GM21528 (cell line): ENCODE data around the gene SULT4A1.

Experiments
- ATAC-seq: cut with Tn5 transposase; IDR thresholded peaks from one replicate; pipeline ENCODE4 v1.9.1; 2021; ENCODE audit warnings: mild to moderate bottlenecking, moderate library complexity; ENCODE audit not compliant: unreplicated experiment, low FRiP score

SULT4A1 gene

DNA sequence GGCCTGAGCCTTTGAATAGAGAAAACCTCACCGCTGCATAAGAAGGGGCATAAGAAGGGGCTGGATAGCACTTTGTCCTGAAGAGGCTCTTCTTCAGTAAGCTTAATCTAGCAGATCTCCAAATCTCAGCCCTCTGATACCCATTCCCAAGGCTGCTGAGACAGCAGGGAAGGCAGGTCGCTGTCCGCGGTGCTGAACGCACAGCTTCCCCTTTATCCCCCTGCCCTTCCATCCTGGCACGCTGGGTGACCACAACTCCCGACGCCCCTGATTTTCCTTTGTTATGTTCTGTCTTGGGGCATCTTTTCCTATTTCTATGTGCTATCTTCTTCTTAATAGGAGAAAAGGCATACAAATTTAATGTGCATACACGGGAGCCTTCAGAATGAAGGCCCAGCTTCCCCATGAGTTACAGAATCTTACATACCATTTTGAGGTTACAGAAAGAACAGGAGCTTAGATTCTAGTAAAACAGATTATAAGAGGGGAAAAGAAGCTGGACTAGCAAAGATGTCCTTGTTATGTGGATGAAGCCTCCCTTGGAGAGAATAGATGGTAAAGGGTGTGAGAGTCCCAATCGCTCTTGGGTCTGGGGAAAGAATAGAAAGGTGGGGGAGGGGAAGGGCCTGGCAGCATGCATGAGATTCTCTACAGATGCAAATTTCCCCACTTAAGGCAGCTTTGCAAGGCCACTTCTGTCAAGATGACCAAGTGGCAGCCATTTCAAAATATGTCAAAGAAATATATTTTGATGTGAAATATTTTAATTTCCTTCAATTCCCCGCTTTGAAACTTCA, 5.7 kb upstream of the SULT4A1 start:
- no peak for ATAC-seq

DNA sequence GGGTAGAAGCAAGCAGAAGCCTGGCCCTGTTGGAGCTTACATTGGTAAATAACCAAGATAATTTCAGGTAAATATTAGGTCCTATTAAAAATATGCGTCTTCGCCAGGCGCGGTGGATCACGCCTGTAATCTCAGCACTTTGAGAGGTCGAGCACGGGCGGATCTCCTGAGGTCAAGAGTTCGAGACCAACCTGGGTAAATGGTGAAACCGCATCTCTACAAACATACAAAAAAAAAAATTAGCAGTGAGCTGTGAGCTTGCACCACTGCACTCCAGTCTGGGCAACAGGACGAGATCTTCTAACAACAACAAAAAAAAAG, 529 bp upstream of the SULT4A1 start:
- ATAC-seq: no peak

DNA sequence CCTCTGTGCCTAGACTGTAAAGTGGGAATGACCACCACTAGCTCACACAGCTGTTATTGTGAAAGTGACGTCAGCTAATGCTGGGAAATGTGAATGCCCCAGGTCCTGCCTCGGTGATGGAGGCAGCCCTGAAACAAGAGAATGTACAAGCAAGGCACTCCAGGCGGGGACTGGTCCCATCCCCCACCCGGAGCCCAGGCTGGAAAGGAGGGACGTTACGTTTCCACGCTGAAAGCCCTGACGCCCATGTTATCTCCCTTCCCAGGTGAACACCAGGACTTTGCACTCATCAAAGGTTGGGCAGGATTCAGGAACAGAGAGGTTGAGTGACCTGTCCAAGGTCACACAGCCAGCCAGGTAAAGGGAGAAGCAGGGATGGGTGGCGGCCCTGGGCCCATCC, 784 bp downstream of the SULT4A1 start:
- ATAC-seq: no peak

DNA sequence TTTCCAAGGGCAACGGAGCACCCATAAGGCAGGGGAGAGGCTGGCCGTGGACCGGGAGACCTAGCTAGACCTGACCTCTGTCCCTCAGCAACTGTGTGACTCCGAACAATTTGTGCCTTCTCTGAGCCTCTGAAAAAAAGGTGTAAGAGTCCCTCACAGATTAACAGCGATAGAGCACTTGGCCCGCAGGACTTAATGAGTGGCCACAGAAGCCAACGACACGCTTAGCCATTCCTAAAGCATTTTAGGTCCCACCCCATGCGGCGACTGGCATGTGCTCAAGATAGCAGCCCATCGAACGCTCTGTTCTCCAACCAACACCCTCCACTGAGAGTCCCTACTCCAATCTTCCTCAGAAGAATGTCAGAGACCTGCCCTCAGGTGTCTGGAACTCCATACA, 1.5 kb downstream of the SULT4A1 start:
- no peak for ATAC-seq

DNA sequence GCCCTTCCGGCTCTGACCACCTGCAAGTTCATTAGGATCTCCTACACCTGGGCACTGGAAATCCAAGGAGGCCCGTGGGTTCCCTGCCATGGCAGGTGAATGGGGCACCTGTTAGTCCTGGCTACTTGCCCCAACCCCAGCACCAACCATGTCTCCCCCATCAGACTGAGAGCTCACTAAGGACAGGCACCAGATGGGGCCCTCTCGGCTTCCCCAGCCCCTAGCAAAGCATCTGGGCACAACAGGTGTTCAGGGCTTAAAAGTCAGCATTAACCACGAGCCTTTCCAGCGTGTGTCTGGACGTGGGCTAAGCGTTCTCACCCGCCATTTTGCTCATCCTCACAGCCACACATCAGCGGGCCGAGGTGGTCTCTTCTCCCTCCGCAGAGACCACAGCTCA, 2.2 kb downstream of the SULT4A1 start:
- no peak for ATAC-seq

DNA sequence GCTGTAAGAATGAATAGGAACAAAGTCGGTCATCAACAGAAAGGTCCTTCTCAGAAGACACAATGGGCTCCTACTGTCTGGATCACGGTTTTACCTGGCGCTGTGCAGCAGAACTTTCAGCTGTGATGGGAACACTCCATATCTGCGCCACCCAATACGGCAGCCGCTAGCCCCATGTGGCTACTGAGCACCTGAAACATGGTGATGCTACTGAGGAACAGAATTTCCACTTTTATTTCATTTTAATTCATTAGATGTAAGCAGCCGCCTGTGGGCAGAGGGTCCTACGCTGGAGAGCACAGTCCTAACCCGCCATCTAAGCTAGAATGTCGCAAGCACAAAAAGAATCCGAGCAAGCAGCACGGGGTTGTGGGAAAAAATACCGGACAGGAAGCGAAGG, 2.7 kb downstream of the SULT4A1 start:
- no peak for ATAC-seq

DNA sequence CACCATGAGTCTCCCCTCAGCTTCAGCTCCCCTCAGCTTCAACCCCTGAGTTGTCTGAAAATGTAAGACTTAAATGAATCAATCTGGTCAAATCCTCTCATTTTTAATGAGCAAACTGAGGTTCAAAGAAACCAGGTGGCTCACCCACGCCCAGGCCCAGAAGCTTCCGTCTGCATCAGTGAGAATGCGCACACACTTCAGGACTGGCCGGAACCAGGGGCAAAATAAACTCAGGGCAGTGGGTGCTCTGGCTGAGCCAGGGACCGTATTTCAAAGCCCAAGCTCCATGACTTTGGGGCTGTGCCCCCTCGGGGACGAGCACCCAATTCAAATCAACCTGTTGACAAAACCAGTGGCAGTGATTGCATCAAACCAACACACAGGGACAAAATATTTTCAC, 3.1 kb downstream of the SULT4A1 start:
- ATAC-seq: no peak

DNA sequence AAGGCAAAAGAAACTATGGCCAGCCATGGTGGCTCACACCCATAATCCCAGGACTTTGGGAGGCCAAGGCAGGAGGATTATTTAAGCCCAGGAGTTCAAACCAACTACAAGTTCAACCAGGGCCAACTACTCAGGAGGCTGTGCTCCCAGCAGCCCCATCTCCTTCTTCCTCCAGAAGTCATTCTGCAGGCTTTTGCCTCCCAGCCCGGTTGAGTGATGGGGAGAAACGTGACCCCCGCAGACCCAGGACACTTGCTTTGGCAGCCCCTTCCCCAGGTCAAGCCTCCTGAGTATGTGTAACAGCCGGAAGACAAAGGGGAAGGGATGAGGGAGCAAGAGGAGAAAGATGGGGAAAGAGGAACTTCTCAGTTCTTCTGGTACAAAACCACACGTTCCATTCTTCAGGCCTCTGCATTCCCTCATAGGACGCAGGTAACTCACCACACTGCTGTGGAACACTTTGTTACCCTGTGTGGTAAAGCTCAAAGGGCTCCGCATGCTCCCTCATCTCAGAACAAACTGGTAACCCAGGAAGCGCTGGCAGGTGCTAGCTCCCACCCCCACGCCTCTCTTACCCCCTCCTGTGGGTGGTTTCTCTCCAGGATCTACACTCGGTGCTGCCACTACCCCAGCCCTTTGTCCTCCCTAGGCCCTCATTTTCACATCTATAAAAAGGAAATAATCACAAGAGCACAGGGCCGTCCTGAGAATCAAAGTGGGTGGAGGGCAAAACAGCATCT, 4.0 kb downstream of the SULT4A1 start:
- no peak for ATAC-seq

DNA sequence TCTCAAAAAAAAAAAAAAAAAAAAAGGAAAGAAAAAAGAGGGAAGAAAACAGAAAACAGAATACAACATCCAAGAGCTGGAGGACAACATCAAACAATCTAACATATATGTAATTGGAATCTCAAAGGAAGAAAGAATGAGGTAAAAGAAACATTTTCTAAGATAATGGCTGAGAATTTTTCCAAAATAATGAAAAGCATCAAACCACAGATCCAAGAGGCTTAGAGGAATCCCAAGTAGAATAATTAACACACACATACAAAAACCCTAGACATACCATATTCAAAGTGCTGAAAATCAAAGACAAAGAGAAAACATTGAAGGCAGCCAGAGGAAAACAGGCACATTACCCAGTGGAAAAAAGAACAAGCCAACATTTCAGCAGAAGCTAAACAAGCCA, 4.9 kb downstream of the SULT4A1 start:
- no peak for ATAC-seq

DNA sequence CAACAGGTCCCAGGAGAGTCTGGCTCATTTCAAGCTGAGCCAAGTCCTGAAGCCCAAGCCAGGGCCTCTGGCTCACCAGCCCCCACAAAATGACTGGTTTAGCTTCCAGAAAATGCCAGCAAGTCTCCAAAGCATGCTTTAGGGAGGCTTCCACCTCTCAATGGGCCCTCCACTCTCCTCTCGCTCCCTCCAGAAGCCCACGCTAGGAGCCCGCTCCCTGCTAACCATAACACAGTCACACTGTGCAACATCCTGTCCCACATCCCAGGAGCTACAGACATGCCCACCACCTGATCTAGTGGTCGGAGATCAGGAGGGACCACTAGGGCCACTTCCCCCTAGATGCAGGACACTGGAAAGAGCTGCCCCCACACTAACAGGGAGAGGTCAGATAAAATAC, 6.9 kb downstream of the SULT4A1 start:
- ATAC-seq: no peak

DNA sequence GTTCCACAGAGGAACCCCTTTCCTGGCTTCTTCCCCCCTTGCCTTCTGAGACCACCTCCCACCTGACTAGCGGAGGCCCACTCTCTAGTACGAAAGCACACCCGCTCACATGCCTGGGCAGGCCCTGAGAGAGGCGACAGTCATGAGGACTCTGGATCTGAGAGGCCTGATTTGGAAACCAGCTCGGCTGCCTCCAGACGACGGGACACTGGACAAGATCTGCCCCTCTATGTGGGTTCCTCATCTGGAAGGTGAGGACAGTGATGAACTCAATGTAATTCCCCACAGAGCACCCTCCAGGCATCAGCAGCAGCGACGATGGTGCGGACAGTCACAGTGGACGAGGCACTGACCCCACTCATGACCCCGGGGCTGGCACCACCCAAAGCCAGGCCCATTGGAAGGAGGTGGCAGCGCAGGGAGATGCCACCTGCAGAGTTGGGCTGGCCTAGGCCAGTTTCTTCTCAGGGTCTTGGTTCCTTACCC, 7.5 kb downstream of the SULT4A1 start:
- no peak for ATAC-seq

DNA sequence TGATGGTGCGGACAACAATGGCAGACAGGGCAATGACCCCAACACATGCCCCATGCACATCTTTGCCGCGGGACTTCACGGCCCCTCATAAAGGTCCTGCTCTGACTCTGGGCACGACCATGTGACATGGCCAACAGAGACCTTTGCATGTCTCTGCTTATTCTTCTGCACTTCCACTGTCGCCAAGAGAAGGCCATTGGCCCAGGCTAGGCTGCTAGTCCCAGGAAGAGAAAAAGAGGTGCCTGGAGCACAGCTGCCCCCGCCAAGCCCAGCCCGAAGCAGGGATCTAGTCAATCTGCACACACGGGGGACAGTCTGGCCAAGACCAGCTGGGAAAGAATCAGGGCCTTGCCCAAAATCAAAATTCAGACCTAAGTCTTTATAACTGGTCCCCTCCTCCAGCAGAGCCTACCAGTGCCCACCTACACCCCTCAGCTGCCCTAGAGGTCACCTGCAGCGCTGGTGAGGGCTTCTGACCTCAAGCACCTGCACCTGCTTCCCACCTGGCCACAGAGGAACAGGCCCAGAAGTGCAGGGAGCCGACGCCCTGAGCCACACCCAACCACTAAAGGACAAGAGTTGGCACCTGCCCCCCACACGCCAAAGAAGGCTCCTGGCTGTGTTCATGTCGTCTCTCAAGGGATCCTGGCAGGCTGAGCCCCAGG, 8.1 kb downstream of the SULT4A1 start:
- no peak for ATAC-seq

DNA sequence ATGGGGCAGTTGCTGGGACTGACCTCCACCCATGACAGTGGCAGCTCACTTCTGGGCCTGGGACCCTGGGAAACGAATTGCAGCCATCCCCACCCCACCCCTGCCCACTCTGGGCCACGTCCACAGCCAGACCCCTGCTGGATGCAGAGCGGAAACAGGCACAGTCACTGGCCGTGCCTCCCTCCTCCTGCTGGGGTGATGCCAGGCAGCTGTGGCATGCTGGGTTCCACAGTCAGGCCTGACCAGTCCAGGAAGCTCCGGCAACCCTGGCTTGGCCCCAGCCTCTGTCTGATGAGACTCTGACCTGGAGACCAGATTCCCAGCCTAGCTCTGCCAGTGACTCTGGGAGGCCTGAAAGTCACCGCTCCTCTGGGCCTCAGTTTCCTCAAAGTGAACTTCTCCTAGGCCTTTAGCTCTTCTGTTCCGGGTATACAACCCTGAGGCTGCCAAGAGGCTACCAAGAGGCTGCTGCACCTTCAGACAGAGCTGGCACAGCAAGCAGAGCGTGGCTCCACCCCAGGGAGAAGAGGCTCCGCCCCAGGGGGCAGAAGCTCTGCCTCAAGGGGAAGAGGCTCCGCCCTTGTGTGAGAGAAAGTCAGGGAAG, 8.9 kb downstream of the SULT4A1 start:
- ATAC-seq: no peak

DNA sequence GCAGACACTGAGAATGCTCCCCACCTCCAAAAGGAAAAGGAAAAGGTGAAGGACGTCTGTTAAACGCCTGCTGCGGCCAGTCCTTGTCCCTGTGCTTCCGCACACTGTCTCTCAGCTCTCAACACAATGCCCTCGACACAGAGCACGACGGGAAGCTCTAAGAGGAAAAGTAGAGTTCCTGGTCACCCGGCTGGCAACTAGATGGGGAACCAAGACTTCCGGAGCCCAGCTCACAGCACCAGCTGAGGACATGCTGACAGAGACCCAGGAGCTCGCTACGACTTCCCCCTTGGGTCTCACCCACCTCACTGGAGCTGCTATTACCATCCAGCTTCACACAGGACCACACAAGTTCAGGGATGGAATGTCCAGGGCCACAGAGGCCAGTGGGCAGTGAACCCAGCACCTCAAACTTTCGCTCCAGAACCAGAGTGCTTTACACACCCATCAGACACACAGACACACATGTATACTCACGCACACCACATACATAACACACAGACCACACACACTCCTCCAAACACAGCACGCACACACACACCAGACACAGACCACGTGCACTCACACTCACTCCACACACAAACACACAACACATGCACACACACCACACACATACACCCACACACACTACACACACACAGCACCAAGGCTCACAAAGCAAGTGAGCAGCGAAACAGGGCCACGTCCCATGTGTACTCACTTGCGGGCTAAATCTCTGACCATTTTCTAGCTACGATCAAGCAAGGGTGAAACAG, 9.6 kb downstream of the SULT4A1 start:
- ATAC-seq: no peak

DNA sequence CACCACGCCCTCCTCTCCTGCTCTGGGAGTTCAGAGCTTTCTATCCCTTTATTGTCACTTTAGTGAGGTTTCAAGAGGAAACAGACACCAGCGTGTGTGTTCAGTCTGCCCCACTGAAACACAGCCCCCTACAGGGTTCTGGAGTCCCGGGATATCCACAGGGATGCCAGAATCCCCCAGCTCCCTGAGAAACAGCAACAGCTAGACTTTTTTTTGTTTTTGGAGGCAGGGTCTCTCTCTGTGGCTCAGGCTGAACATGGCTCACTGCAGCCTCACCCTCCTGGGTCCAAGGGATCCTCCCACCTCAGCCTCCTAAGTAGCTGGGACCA, 10.4 kb downstream of the SULT4A1 start:
- ATAC-seq: no peak

DNA sequence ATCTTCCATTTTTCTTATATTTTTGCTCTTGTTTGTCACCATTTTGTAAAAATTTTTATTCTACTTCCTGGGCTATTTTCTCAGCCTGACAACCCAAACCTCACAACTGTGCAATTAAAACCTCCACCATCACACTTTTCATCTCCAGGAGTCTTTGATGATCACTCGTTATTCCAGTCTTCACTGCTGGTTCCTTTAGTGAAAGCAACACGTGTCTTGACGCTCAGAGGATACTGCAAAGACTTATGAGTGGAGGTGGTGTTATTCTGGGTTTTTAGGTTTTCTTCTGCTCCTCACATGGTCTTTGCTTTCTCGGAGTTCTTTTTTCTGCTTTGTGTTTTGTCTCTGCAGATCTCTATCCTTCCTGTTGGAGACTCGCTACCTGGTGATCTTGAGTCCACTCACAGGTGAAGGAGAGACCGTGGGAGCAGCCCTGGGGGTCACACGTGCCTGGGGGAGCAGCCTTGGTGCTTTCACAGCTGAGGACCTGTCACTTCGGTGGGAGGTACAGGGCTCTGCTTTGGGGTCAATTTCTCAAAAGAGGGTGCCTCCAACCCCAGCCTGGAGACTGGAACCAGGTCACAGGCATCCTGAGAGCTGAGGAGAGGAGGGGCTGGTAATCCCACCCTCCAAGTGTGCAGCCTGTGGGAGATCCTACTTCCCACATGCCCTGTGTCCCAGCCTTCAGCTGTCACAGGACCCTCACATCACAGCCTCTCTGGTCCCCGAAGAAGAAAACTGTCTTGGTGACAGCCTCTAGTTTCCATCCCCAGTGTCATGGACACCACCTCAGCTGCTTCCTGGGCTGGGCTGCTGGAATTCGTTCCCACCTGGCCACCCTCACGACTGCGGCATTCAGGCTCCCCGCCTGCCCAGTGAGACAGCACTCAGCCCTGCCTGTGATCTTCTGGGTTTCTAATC, 11.0 kb downstream of the SULT4A1 start:
- no peak for ATAC-seq

DNA sequence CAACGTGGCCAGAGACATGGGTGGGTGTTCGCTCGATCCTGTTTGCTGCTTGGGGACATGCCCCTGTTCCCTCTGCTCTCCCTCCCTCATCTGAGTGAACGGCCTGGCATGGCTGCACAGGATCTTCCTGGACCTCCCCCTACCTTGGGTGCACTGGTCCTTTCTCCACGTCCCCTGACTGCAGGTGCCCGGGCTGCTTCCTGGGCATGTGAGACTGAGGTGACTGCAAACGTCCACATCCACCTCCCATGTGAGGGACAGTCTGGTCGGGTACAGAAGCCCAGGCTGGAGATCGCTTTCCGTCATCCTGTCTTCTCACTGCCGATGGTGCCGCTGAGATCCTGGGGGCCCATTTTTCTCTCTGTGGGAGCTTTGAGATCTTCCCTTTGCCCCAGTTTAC, 11.8 kb downstream of the SULT4A1 start:
- ATAC-seq: no peak

DNA sequence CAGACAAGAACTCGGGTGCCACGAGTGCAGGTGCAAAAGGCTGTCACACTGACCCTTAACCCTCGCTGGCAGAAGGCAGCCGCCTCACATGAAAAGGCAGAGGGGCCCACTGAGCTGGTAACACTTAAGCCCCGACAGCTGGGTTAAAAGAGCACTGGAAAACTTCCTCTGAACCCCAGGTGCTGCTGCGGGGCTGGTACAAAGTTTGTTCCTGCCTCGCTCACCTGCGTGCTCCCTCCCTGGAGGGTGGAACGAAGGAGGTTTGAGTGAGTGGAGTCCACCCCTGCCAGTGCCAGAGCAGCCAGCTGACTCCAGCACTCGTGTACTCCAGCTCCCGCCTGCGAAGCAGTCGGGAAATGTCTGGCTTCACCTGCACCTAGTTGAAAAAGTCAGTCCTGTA, 12.6 kb downstream of the SULT4A1 start:
- ATAC-seq: no peak

DNA sequence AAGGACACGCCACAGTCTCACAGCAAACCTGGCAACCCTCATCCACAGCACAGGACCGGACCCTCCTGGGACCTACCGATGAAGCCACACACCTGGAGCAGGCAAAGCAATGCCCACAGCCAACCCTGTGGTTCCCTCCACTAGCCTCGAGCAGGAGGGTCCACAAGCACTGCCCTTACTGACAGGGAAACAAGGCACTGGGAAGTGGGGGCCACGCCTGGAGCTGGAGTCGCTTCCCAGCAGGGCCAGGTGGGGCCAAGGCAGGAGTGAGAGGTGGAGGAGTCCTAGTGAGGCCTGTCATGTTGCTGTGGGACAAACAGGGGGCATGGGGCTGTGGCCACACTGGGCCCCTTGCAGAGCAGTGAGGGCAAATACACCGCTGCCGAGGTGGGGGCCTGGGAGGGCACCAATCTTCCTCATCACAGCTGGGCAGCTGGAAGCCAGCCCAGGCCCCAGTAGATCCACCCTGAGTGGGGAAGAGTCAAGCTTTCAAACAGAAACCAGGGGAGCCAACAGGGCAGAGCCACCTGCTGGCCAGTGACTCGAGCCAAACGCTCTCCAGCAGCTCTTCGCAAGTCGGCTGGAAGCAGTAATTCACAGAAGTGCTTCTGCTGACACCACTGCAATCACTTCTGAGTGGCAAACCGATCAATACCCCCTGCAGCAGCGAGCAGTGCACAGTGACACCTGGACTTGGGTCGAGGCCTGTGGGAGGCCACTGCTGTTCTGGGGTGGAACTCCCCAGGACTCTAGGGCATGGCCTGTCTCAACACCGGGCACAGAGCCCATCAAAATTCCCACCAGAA, 13.7 kb downstream of the SULT4A1 start:
- no peak for ATAC-seq
